HCT116 (cell line): ENCODE results near the gene PDHX.

Source experiments
- CEBPB ChIP-seq: IDR thresholded peaks from 2 replicates; pipeline ENCODE4 v1.6.1; 2012; ENCODE audit warnings: low read depth
- EZH2phosphoT487 ChIP-seq: fragments of 200-600 bp; IDR thresholded peaks from 2 replicates; pipeline ENCODE4 v1.6.1; 2018; ENCODE audit warnings: antibody characterized with exemption, borderline replicate concordance
- POLR2A ChIP-seq: IDR thresholded peaks from 2 replicates; pipeline ENCODE4 v1.7.0; 2011; ENCODE audit warnings: borderline replicate concordance; ENCODE audit not compliant: insufficient read depth, insufficient read length; ENCODE audit errors: extremely low read depth
- TF ChIP-seq, protein P1 (sequence below), 3 experiments: fragments of 200-600 bp in 1 of 3; sonication (generic) in 1 of 3; IDR thresholded peaks in 2 of 3; conservative IDR thresholded peaks in 1 of 3; 2 replicates each; pipeline ENCODE4 v1.5.1; 2012 to 2017; ENCODE audit warnings: low read depth in 2 of 3, low read length in 2 of 3, antibody characterized with exemption in 1 of 3, borderline replicate concordance in 1 of 3, control low read depth in 1 of 3, mild to moderate bottlenecking in 1 of 3, mixed read lengths in 1 of 3, mixed run types in 1 of 3, moderate library complexity in 1 of 3; ENCODE audit not compliant: insufficient read depth in 1 of 3
- TF ChIP-seq, protein P2 (sequence below): IDR thresholded peaks from 2 replicates; pipeline ENCODE4 v1.6.1; 2012; ENCODE audit warnings: low read depth

DNA sequence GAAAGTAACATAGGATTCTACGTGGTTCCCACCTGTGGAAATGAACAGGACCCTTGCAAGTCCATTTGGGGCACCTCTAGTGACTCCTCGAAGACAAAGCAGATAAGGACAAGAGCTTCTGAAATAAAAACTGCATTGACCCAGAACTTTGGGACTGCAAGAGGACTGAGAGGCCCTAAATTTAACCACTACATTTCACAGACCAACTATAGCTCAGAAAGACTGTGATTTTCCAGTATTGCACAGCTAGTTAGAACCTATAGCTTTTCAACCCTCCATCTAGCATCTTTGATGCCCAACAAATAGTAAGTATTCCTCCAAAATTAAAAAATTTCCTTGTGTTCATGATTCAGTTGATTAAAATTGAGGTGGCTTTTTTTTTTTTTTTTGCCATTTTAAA is 114.9 kb downstream of the PDHX start:
- TF ChIP-seq, protein P1, sequence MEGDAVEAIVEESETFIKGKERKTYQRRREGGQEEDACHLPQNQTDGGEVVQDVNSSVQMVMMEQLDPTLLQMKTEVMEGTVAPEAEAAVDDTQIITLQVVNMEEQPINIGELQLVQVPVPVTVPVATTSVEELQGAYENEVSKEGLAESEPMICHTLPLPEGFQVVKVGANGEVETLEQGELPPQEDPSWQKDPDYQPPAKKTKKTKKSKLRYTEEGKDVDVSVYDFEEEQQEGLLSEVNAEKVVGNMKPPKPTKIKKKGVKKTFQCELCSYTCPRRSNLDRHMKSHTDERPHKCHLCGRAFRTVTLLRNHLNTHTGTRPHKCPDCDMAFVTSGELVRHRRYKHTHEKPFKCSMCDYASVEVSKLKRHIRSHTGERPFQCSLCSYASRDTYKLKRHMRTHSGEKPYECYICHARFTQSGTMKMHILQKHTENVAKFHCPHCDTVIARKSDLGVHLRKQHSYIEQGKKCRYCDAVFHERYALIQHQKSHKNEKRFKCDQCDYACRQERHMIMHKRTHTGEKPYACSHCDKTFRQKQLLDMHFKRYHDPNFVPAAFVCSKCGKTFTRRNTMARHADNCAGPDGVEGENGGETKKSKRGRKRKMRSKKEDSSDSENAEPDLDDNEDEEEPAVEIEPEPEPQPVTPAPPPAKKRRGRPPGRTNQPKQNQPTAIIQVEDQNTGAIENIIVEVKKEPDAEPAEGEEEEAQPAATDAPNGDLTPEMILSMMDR (IDR thresholded peaks at IDR 0.05 in 2 of 3, conservative IDR thresholded peaks at IDR 0.05 in 1 of 3; ENCODE audit: borderline replicate concordance in 1 of 3, insufficient read depth in 1 of 3, low read depth in 2 of 3, low read length in 2 of 3): no peak
- TF ChIP-seq CEBPB (no peak), EZH2phosphoT487 (no peak), POLR2A (no peak)
- TF ChIP-seq, protein P2, sequence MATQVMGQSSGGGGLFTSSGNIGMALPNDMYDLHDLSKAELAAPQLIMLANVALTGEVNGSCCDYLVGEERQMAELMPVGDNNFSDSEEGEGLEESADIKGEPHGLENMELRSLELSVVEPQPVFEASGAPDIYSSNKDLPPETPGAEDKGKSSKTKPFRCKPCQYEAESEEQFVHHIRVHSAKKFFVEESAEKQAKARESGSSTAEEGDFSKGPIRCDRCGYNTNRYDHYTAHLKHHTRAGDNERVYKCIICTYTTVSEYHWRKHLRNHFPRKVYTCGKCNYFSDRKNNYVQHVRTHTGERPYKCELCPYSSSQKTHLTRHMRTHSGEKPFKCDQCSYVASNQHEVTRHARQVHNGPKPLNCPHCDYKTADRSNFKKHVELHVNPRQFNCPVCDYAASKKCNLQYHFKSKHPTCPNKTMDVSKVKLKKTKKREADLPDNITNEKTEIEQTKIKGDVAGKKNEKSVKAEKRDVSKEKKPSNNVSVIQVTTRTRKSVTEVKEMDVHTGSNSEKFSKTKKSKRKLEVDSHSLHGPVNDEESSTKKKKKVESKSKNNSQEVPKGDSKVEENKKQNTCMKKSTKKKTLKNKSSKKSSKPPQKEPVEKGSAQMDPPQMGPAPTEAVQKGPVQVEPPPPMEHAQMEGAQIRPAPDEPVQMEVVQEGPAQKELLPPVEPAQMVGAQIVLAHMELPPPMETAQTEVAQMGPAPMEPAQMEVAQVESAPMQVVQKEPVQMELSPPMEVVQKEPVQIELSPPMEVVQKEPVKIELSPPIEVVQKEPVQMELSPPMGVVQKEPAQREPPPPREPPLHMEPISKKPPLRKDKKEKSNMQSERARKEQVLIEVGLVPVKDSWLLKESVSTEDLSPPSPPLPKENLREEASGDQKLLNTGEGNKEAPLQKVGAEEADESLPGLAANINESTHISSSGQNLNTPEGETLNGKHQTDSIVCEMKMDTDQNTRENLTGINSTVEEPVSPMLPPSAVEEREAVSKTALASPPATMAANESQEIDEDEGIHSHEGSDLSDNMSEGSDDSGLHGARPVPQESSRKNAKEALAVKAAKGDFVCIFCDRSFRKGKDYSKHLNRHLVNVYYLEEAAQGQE: no peak
